PFSK-1 (cell line): ENCODE data around the gene PHLPP1.

ENCODE experiments used
- POLR2AphosphoS5 ChIP-seq: IDR thresholded peaks from 2 replicates; pipeline ENCODE4 v1.6.1; 2012; ENCODE audit warnings: low read depth, mild to moderate bottlenecking, control low read depth, low read length, moderate library complexity
- SIN3A ChIP-seq: IDR thresholded peaks from 2 replicates; pipeline ENCODE4 v1.6.1; 2012; ENCODE audit warnings: mild to moderate bottlenecking, low read length, moderate library complexity, borderline replicate concordance; ENCODE audit not compliant: insufficient read depth
- TAF1 ChIP-seq: IDR thresholded peaks from 2 replicates; pipeline ENCODE4 v1.6.1; 2012; ENCODE audit warnings: low read length, control low read depth, borderline replicate concordance; ENCODE audit not compliant: insufficient read depth
- TF ChIP-seq, protein P1 (sequence below), 2 experiments: IDR thresholded peaks; 2 replicates each; pipeline versions ENCODE4 v1.6.1 to v1.8.0; 2011 to 2012; ENCODE audit warnings: low read depth in 2 of 2, low read length in 2 of 2, control low read depth in 1 of 2, inconsistent platforms in 1 of 2, mild to moderate bottlenecking in 1 of 2, moderate library complexity in 1 of 2; ENCODE audit not compliant: insufficient read depth in 1 of 2

- no peak for TF ChIP-seq SIN3A
- TF ChIP-seq TAF1, result no peak
- TF ChIP-seq POLR2AphosphoS5, result no peak
- TF ChIP-seq, protein P1, sequence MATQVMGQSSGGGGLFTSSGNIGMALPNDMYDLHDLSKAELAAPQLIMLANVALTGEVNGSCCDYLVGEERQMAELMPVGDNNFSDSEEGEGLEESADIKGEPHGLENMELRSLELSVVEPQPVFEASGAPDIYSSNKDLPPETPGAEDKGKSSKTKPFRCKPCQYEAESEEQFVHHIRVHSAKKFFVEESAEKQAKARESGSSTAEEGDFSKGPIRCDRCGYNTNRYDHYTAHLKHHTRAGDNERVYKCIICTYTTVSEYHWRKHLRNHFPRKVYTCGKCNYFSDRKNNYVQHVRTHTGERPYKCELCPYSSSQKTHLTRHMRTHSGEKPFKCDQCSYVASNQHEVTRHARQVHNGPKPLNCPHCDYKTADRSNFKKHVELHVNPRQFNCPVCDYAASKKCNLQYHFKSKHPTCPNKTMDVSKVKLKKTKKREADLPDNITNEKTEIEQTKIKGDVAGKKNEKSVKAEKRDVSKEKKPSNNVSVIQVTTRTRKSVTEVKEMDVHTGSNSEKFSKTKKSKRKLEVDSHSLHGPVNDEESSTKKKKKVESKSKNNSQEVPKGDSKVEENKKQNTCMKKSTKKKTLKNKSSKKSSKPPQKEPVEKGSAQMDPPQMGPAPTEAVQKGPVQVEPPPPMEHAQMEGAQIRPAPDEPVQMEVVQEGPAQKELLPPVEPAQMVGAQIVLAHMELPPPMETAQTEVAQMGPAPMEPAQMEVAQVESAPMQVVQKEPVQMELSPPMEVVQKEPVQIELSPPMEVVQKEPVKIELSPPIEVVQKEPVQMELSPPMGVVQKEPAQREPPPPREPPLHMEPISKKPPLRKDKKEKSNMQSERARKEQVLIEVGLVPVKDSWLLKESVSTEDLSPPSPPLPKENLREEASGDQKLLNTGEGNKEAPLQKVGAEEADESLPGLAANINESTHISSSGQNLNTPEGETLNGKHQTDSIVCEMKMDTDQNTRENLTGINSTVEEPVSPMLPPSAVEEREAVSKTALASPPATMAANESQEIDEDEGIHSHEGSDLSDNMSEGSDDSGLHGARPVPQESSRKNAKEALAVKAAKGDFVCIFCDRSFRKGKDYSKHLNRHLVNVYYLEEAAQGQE (IDR thresholded peaks at IDR 0.05; ENCODE audit: insufficient read depth in 1 of 2, low read depth in 2 of 2, low read length in 2 of 2), result no peak
These were observed 69.1 kb downstream of the PHLPP1 start for GRCh38 chr18:62784338-62784965.
